GM10248 (cell line): ENCODE results near the gene TET2.
"Not testable (repeated sequence)": the region's sequence is repeated elsewhere in the genome, so short reads cannot be mapped to it uniquely, and the experiment has no call there.

ENCODE experiments used
- CTCF ChIA-PET: fragments of 300-600 bp; sonication (Branson Sonifier 250); formaldehyde crosslinking; extraction: SDS; loops from one replicate; lab custom pipeline; 2021; ENCODE audit warnings: antibody characterized with exemption; lab: Yijun Ruan, JAX
- POLR2A ChIA-PET: fragments of 350-650 bp; sonication (Branson Sonifier 250); formaldehyde crosslinking; extraction: SDS; loops from one replicate; lab custom pipeline; 2020; ENCODE audit warnings: antibody characterized with exemption; lab: Yijun Ruan, JAX
- DNase-seq: peaks from one replicate; pipeline ENCODE4 v3.0.0; 2012; ENCODE audit errors: extremely low spot score
- CTCF ChIP-seq: IDR thresholded peaks from 2 replicates; pipeline ENCODE4 v1.5.1; 2012; ENCODE audit warnings: mild to moderate bottlenecking, low read depth; ENCODE audit errors: extremely low read depth, missing control alignments, control extremely low read depth

Gene TET2

GRCh38 chr4:105282489-105282888 lies 135.8 kb downstream of the TET2 start:
- CTCF ChIA-PET: no interaction called here
- DNase-seq: no peak
- TF ChIP-seq CTCF: no peak
- POLR2A ChIA-PET: no interaction called here

- ChIA-PET POLR2A (no interaction called here), CTCF (interaction anchor here (0.7 kb wide), 1 partner anchor 14 kb away, joined by 5 read pairs; no protein-coding TSS in a partner anchor)
- no peak for DNase-seq
- TF ChIP-seq CTCF: no peak
These were observed 136.8 kb downstream of the TET2 start for GRCh38 chr4:105283501-105283900.

GRCh38 chr4:105288121-105288520 lies 141.4 kb downstream of the TET2 start:
- no peak for DNase-seq
- POLR2A ChIA-PET: no interaction called here
- TF ChIP-seq CTCF: no peak
- CTCF ChIA-PET: interaction anchor here (1.9 kb wide), 1 partner anchor 9 kb away, joined by 4 read pairs; no protein-coding TSS in a partner anchor

- ChIA-PET POLR2A (no interaction called here), CTCF (interaction anchor here (1.3 kb wide), 1 partner anchor 35 kb away, joined by 3 read pairs; no protein-coding TSS in a partner anchor)
- TF ChIP-seq CTCF: no peak
- no peak for DNase-seq
These were observed 145.2 kb downstream of the TET2 start for GRCh38 chr4:105291925-105292324.

- POLR2A ChIA-PET: interaction anchor here (0.6 kb wide), 1 partner anchor 55 kb away, joined by 10 read pairs; no protein-coding TSS in a partner anchor
- CTCF ChIA-PET: no interaction called here
- no peak for DNase-seq
- TF ChIP-seq CTCF: no peak
These were observed 146.7 kb downstream of the TET2 start for GRCh38 chr4:105293360-105293759.

GRCh38 chr4:105296672-105297071 lies 150.0 kb downstream of the TET2 start:
- TF ChIP-seq CTCF: no peak
- CTCF ChIA-PET: interaction anchor here (1.3 to 1.8 kb wide), 2 partner anchors 8 to 9 kb away, joined by 4 to 5 read pairs; no protein-coding TSS in a partner anchor
- POLR2A ChIA-PET: no interaction called here
- DNase-seq: no peak

- DNase-seq, POLR2A ChIA-PET: not testable (repeated sequence)
- CTCF ChIA-PET: interaction anchor here (0.8 to 2.1 kb wide), 2 partner anchors 22 to 45 kb away, joined by 3 to 6 read pairs; no protein-coding TSS in a partner anchor
These were observed 152.4 kb downstream of the TET2 start for GRCh38 chr4:105299027-105299426.
